C1 segment of cervical spinal cord (tissue), 14 donors: ENCODE results near the gene CREB5.
"Not testable (repeated sequence)": the region's sequence is repeated elsewhere in the genome, so short reads cannot be mapped to it uniquely, and the experiment has no call there.

ENCODE experiments used
- DNase-seq, 14 donors: peaks; one replicate each; lab custom pipeline; 2025; lab: John Stamatoyannopoulos, UW

CREB5 gene

DNA sequence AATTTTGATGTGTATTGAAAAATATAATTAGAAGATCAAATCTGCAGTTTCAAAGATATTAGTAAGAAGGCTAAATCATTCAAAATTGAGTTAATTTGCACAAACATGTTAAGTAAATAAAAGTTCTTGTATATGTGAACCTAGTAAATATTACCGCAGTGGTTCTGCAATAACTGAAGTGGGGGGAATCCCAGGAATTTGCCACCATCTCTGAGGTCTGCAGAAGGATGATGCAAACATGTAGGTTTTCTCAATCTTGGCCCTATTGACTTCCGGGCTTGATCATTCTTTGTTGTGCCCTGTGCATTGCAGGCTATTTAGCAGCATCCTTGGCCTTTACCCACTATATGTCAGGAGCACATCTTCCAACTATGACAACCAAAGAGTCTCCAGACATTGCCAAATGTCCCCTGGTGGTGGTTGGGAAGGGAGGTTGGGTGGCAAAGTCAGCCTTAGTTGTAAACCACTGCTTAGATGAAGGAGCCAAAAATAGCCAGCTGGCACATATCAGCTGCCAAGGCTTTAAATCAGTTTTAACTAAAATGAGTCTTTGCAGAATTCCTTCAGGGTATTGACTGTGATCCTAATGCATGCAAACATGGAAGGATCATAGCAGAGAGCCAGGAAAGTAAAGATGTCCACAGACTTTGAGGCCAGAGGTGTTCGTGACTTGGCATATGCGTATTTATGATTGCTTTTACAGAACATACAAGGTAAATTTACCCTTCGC, 399.5 kb downstream of the CREB5 start:
- peak in 1 of 14 donors; percentile 26 for DNase-seq

DNA sequence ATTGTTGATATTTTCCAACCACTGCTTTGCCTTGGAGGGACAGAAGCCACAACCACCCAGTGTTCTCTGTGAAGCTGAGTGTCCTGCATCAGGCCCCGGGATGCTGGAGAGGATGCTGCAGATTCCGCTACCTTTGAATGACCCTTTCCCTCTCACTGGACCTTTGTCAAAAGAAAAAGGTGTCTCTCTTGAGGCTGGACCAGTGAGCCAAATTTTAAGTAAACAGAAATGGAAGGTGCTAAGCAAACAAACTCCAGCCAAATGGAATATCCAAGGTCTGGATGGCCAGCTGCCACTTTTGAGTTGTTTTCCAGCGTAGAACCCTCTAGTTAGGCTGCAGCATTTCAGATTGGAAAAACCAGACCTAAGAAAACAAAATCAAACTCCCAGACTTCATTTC, 400.3 kb downstream of the CREB5 start:
- peak in 1 of 14 donors; percentile 33 for DNase-seq

DNA sequence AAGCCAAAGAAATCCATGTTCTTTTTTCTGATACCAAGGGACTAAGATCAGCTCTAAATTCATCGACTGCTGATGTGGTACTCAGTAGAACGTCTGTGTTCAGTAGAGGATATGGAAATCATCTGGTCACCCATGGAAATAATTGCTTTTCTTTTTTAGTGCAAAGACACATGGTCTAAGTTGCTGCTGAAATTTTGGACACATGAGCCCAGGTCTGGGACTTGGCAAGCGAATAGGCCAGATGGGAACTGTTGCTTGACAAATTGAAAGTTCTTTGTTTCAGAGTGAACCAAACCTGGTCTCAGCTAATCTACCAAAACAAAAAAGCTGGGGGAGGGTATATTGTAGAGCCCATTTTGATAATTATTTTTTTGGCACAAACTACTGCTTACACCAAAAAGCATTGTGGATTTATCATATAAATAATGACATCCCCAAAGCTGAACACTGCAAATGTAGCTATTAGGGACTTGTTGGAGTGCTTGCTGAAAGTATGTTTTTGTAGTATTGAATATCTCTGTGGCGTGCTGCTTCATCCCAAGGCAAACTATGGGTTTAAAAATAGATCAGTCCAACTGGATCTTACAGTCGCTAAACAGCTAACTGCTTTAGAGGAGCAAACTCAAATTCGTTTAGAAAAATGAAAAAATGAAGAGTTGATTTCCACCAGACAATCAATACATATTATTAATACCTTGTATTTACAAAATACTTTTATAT, 401.1 kb downstream of the CREB5 start:
- peak in 1 of 14 donors; percentile 82 for DNase-seq

DNA sequence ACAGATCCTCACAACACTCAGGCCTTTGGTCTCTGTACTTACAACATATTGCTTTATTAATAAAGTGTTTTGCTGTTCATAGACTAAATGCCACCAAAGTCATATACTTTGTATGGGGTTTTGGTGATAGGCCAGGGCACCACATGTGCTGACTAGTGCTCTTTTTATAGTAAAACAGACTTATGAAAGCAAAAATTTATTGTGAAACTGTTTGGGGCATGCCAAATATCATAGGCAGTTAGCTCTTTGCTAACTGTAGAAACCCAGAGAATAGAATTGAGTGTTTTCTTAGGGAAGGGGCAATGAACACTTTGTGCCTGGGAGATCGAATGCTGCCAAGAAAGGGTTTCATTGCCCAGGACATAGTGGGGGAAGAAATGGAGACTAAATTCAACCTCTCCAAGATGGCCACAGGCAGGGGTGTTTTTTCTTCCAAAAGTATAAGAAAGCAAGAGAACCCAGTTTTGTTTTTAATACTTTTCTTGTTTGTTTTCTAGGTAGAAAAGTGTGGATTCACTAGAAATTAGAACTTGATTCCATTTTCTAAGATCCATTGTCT, 403.1 kb downstream of the CREB5 start:
- no peak for DNase-seq

DNA sequence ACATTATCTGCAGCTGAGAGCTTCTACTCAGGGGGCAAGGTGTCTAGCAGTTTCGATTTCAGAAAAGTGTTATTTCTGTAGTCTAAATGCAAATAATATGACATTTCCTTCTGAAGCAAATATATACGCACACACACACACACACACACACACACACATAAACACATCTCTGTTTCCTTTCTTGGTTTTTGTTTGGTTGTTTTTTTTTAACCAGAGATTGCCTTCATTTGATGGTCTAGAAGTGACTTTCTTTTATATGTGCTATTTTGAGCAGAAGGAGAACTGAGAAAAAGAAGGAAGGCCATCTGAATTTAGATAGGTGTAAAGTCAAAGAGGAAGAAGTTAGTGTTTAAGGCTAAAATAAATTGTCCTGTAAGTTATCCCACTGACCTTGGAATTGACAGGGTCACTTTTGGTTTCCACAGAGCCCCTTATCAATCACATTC, 403.6 kb downstream of the CREB5 start:
- no peak for DNase-seq

DNA sequence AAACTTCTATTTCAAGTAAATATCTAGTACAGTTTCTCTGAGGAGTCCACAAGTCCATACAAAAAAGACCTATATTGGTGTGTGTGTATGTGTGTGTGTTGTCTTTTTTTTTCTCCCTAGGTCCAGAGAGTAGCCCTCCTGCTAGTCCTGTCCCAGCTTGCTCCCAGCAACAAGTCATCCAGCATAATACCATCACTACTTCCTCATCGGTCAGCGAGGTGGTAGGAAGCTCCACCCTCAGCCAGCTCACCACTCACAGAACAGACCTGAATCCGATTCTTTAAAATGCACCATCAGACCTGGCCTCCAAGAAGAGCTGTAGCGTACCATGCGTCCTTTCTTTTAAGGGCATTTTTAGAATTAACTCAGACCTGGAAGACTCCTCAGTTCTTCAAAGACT, 406.7 kb downstream of the CREB5 start:
- no peak for DNase-seq

DNA sequence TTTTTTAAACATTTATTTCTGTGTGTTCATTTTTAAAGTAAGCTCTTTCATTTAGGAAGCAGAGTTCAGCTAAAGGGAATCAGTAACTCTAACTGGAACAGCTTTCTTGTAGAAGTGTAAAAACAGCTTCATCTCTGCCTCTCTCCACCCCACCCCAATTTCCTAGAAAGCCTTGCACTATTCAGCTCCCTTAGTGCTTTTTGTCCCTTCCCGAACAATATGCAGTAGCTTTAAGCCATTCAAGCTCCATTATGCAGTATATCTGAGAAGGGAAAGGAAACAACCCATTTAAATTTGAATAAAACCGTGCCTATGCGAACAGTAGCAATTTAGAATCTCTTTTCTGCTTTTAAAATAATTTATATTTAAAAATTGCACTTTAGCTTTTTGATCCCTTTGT, 411.3 kb downstream of the CREB5 start:
- no peak for DNase-seq

DNA sequence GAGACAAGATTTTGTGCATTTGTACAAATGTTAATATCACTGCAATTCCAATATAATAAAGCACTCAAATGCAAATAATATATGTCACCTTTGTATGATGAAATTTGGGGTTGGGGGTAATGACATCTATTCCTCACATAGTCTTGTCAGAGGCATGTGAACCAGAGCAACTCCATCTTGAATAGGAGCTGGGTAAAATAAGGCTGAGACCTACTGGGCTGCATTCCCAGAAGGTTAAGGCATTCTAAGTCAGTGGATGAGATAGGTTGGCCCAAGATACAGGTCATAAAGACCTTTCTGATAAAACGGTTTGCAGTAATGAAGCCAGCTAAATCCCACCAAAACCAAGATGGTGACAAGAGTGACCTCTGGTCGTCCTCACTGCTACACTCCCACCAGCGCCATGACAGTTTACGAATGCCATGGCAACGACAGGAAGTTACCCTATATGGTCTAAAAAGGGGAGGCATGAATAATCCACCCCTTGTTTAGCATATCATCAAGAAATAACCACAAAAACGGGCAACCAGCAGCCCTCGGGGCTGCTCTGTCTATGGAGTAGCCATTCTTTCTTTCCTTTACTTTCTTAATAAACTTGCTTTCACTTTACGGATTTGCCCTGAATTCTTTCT, 413.6 kb downstream of the CREB5 start:
- not testable (repeated sequence) for DNase-seq

DNA sequence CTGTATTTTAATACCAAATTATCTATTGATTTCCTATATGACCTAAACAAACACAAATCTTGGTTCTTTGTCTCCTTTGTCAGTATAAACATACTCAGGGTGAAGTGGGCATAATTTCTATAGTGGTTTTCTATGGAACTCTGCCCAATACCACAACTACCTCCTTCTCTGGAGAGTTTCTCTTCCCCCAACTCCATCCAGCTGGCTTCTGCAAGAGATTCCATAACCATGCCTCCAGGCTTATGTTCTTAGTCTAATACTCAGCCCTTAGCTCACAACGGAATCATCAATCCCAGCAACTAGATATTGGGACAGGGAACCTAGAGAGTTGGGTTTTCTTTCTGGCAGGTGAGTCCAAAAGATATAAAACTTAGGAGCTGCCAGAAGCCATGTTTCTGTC, 418.5 kb downstream of the CREB5 start:
- no peak for DNase-seq

DNA sequence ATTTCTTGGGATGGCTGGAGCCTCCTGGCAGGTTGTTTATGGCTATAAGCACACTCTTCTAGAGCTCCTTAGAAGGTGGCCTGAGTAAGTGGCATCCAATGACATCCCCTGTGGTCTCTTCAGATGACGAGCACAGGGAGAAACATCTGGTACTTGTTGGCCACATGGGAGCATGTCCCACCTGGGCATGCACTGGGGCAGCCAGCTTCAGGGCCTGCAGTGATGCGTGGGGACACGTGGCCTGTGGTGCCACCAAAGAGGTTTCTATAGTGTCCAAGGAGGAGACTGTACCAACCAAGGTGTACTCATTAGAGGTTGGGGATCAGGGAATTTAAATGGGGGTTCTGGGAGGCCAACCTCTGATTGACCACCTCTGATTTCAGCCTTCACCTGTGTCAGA, 420.4 kb downstream of the CREB5 start:
- no peak for DNase-seq

DNA sequence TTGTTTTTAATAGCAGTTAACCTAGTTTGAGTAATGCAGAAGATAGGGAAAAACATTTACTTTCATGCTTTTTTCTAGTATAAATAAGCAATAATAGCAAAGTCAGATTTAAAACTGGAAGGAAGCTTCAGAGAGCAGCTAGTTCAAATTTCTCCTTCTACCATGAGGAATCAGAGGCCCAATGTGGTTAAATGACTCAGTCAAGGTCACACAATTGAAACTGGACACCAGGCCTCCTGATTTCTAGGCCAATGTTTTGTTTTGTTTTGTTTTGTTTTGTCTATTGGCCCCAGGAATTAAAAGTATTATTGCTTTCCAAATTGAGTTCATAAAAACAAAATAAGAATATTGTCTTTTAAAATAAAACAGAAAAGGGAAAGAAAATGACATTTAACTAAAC, 423.5 kb downstream of the CREB5 start:
- no peak for DNase-seq

DNA sequence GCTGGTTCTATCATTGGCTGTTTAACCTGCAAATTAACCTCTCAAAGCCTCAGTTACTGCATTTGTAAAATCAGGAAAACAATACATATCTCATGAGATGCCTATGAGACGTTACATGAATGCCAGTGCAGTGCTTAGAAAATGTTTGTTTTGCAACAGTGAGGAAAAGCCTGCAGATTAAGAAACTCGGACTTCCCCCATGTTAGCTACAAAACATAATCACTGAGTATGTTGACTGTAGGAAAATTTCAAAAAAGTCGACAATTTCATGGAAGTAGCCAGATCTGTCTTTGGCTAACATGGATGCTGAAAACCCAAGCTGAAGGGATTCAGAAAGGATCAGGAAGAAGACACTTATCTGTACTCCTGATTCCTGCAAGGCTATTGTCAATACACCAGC, 424.4 kb downstream of the CREB5 start:
- no peak for DNase-seq

DNA sequence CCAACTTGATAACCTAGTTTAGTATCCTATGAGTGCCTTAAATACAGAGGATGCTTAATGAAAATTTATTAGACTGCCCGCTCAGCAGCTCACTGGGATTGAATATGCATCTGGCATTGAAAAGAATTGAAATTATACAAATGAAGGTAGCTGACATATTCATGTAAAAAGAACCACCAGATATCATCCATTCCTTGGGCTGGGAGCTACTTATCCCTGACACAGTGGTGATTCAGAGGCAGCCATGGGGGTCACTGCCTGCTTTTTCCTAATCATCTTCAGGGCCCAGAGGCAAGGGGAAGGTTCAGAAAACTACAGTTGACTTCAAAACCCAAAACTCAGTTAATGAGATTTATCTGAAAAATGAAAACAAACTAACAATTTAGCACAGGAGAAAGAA, 424.9 kb downstream of the CREB5 start:
- no peak for DNase-seq

DNA sequence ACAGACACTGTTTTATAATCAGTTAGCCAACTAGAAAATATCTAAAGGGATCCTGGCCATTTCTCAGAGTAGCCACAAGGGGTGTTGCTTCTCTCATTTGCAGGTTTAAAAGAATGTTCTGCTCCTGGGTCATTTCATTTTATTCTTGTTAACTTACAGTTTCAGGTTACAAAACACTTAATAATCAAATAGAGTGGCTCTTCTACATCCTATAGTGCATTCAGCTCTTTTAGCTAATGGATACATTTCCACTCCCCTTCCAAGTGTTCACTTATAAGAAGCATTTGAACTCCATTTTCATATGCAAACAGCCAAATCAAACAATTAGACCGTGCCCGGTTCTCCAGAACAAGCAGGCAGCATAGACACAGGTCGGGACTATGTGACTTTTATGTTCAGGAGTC, 428.3 kb downstream of the CREB5 start:
- no peak for DNase-seq

DNA sequence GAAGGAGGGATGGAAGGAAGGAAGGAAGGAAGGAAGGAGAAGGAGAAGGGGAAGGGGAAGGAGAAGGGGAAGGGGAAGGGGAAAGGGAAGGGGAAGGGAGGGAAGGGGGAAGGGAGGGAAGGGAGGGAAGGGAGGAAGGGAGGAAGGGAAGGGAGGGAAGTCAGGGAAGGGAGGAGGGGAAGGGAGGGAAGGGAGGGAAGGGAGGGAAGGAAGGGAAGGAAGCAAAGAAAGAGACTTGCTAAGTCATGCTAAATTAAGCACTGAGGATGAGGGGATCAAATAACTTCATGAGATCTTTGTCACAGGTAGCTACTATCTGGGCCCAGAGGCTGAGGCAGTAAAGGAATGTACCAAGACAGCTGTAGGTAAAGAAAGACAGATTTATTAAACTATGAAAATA, 429.4 kb downstream of the CREB5 start:
- DNase-seq, result no peak

DNA sequence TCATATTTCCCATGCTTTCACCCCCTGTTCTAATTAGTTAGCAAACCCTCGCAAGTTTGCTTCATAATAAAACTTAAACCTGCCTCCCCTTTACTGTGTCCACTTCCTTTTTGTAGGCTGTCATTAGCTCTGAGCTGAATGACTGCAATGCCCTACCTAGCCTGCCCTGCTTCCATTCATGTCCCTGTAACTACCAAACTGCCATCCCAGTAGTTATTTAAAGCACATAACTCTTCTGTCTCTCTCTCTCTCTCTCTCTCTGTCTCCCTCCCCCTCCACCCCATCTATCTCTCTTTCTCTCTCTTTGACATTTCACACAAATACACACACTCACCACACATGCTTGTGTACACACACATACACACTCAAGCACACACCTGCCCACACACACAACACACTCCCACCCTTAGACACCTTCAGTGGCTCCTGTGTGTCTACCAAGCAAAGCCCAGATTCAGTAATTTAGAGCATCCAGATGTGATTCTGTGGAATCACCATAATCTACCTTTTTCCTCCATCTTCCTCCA, 430.5 kb downstream of the CREB5 start:
- DNase-seq, result no peak

DNA sequence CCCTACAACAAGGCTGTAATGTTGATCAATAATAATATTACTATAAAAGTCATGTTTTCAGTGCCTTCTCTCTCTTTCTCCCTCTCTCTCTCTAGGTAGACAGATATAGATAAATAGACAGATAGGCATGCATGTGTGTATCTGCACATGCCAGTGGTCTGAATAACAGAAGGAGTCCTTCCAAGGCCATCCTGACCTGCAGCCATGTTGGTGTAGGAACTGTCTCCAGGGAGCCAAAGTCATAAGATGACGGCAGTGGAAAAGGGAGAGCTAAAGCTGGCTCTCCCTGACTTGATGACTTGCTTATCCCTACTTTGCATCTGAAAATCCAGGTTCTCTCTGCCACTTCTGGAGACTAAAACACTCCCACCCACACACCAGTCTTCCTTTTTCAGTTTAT, 432.8 kb downstream of the CREB5 start:
- DNase-seq, result no peak

DNA sequence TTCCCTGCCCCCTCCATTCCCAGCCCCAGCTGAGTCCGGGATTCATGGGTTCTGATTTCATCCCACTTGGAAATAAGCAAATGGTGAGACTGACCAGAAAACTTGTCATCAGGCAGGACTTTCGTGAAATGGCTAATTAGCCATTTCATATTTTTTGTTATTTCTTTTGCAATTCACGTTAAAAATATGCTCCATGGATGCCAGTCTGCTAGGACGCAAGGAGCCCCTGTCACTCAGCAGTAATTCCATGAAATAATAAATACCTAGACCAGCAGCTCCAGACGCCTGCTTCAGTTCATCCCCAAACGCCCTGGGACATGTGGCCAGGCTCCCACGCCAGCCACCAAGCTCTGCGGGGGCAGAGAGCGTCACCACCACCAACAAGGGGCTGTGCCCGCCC, 434.9 kb downstream of the CREB5 start:
- no peak for DNase-seq

DNA sequence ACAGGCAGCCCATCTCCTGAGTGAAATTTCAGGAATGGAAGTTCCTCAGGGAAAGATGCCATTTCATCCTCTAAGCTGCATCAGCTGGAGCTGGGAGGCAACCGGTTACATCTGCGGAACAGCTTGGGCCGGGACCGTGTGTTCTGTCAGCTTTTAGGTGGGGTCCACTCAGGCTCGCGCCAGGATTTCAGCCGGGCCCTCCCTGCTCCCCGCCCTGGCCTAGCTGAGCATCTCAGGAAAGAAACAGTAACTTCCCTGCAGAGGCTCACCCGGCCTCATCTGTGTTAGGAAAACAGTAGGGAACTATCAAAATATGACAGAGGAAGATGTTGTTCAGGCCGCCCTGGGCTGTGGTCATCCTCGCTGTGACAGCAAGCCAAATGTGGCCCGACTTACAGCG, 435.4 kb downstream of the CREB5 start:
- DNase-seq, result no peak

DNA sequence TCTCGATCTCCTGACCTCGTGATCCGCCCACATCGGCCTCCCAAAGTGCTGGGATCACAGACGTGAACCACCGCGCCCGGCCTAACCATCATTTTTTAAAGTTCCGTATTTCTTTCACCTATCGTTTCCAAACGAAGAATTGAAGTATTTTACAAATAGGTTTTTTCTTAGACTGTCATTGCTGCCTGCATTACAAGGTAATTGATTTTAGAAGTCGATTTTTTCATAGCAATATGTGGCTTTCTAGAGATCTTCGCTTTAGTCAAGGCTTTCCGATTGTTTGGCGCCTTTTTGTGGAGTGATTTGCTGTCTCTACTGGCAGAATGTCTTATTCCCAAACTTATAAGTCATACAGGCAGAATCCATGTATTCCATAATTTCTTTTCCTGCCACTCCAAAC, 436.6 kb downstream of the CREB5 start:
- DNase-seq, result no peak

DNA sequence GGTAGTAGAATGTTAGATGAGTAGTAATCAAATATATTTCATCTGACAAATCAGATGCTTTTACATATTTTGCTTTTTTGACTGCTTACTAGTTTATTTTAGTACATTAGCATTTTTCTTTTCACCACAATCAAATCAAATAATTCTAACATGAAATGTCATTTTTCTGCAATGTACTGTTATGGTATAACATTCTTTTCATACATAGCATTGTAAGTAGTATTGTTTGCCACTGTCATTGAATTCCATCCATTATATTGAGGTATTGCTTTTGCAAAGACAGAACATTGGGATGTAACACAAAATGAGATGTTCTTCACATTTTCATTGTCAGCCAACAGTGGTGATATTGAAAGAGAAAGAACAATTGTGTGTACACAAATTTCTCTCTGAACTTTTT, 438.4 kb downstream of the CREB5 start:
- DNase-seq, result no peak

DNA sequence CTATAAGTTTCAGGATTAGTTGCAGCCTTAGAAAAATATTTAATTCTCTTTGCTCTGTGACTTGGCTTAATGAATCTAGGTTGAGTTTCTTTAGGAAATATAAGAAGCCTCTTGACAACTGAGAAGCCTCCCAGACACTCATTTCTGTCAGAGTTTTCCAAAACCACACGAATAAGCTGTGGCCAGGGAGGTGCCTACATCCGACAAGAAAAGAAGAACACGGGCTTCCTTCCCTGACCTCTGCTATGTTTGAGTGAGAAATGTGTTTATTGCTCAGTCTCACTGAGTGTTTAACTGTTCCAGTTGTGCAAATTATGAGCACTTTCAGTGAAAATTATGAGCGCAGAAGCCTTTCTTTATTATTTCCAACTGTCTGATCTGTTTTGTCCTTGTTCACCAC, 440.8 kb downstream of the CREB5 start:
- DNase-seq, result no peak
